A673 (cell line): ENCODE results near the gene MINDY4. TPM values are rescaled to one million over a fixed set of nuclear protein-coding genes. Genes with fewer than 3 reads are reported as not detected.
A peak's percentile ranks its signal among the peaks of the same experiment; 100 is the strongest.

Experiments used
- BruUV-seq: library from RNA; stranded (reverse); fragments of 400-500 nt; replicated peaks from 2 replicates; lab custom pipeline; 2021; lab: Mats Ljungman, UMichigan
- CTCF ChIA-PET: fragments of 300-600 bp; sonication (Branson Sonifier 250); formaldehyde crosslinking; loops from one replicate; lab custom pipeline; 2022; ENCODE audit warnings: antibody characterized with exemption; lab: Charles Lee
- POLR2A ChIA-PET: fragments of 300-600 bp; sonication (Branson Sonifier 250); formaldehyde crosslinking; loops from one replicate; lab custom pipeline; 2022; ENCODE audit warnings: antibody characterized with exemption; ENCODE audit not compliant: low non-redundant PET; lab: Charles Lee
- DNase-seq: peaks from one replicate; pipeline ENCODE4 v3.0.0-alpha.2; 2015; ENCODE audit warnings: low spot score
- H3K27ac ChIP-seq: fragments of 200-600 bp; sonication (generic); 2 replicates; pipeline ENCODE4 v1.5.1; 2016; ENCODE audit warnings: mixed run types, low read depth, mild to moderate bottlenecking, mixed read lengths, antibody characterized with exemption, low read length; ENCODE audit not compliant: poor library complexity, severe bottlenecking
- H3K27me3 ChIP-seq: fragments of 200-600 bp; sonication (generic); replicated peaks from 2 replicates; pipeline ENCODE4 v1.6.1; 2017; ENCODE audit warnings: mixed run types, low read depth, mild to moderate bottlenecking, mixed read lengths, antibody characterized with exemption, low read length; ENCODE audit not compliant: insufficient read depth, poor library complexity
- H3K36me3 ChIP-seq: fragments of 200-600 bp; sonication (generic); 2 replicates; pipeline ENCODE4 v1.6.1; 2016; ENCODE audit warnings: mixed run types, mild to moderate bottlenecking, mixed read lengths, antibody characterized with exemption, low read length; ENCODE audit not compliant: insufficient read depth, poor library complexity, severe bottlenecking
- H3K4me1 ChIP-seq: fragments of 200-600 bp; sonication (generic); 2 replicates; pipeline ENCODE4 v1.6.1; 2017; ENCODE audit warnings: mixed run types, mild to moderate bottlenecking, mixed read lengths, antibody characterized with exemption, low read length; ENCODE audit not compliant: insufficient read depth, poor library complexity, severe bottlenecking
- H3K4me3 ChIP-seq: fragments of 200-600 bp; sonication (generic); 2 replicates; pipeline ENCODE4 v1.5.1; 2016; ENCODE audit warnings: low read depth, mixed run types, mild to moderate bottlenecking, mixed read lengths, low read length; ENCODE audit not compliant: poor library complexity, severe bottlenecking
- H3K9me3 ChIP-seq: fragments of 200-600 bp; sonication (generic); 2 replicates; pipeline ENCODE4 v1.6.1; 2016; ENCODE audit warnings: mixed run types, low read depth, mild to moderate bottlenecking, mixed read lengths, antibody characterized with exemption, low read length; ENCODE audit not compliant: poor library complexity, severe bottlenecking
- CTCF ChIP-seq: fragments of 300-800, 200-600 bp; sonication (generic); conservative IDR thresholded peaks from 2 replicates; pipeline ENCODE4 v1.5.1; 2017; ENCODE audit warnings: low read depth, mild to moderate bottlenecking, antibody characterized with exemption, low read length, moderate library complexity, mixed read lengths
- EZH2 ChIP-seq: fragments of 200-600 bp; sonication (generic); IDR thresholded peaks from 2 replicates; pipeline ENCODE4 v1.6.1; 2017; ENCODE audit warnings: borderline replicate concordance, low read depth, mild to moderate bottlenecking, mixed read lengths, antibody characterized with exemption, low read length; ENCODE audit not compliant: poor library complexity, severe bottlenecking
- intact Hi-C: fragments of 100-400 bp; cut with micrococcal nuclease; formaldehyde crosslinking; loops from one replicate; pipeline ENCODE4 v1.10.0; 2022; ENCODE audit not compliant: unreplicated experiment
- total RNA-seq: library from RNA; stranded (reverse); gene quantifications from 2 replicates; pipeline ENCODE4 v1.2.3, GENCODE V29; 2021

Gene MINDY4
- total RNA-seq, 1 experiment from 2014 or later, result 3.8 TPM

- ChIA-PET CTCF (interaction anchor here (1.0 to 1.4 kb wide), 2 partner anchors 53 to 464 kb away, joined by 3 to 5 read pairs; no protein-coding TSS in a partner anchor), POLR2A (no interaction called here)
- TF ChIP-seq CTCF, result no peak
- no peak for TF ChIP-seq EZH2
- H3K27ac ChIP-seq, result no peak overlapping the region
- no peaks in the 10 kb centered on the region for H3K9me3 ChIP-seq
- intact Hi-C loops, result loop anchor here (2.0 to 10.0 kb wide), 4 partner anchors 115 to 463 kb away; no protein-coding TSS in a partner anchor
- no TSS peak for BruUV-seq
- DNase-seq, result no peak
- H3K4me3 ChIP-seq, result no peak overlapping the region
- H3K27me3 ChIP-seq, result no peaks in the 10 kb centered on the region
- no peaks in the 10 kb centered on the region for H3K4me1 ChIP-seq
- H3K36me3 ChIP-seq, result no peaks in the 10 kb centered on the region
Measured at GRCh38 chr7:30739691-30740090, 31.5 kb upstream of the MINDY4 start.

GRCh38 chr7:30740417-30741181 is 30.6 kb upstream of the MINDY4 start:
- Histone ChIP-seq H3K4me1 (no peaks in the 10 kb centered on the region), H3K27me3 (no peaks in the 10 kb centered on the region), H3K4me3 (no peak overlapping the region), H3K9me3 (no peaks in the 10 kb centered on the region), H3K27ac (no peak overlapping the region), H3K36me3 (no peaks in the 10 kb centered on the region)
- BruUV-seq, result no TSS peak
- intact Hi-C loops, result loop anchor here (2.0 to 10.0 kb wide), 4 partner anchors 116 to 464 kb away; no protein-coding TSS in a partner anchor
- ChIA-PET CTCF (interaction anchor here (1.0 to 1.4 kb wide), 2 partner anchors 54 to 465 kb away, joined by 3 to 5 read pairs; no protein-coding TSS in a partner anchor), POLR2A (no interaction called here)
- TF ChIP-seq EZH2 (no peak), CTCF (peak; percentile 97)
- peak; percentile 73 for DNase-seq

- H3K27me3 ChIP-seq, result no peaks in the 10 kb centered on the region
- H3K9me3 ChIP-seq, result no peaks in the 10 kb centered on the region
- POLR2A ChIA-PET, result no interaction called here
- no peaks in the 10 kb centered on the region for H3K4me1 ChIP-seq
- no peak overlapping the region for H3K27ac ChIP-seq
- no peak overlapping the region for H3K4me3 ChIP-seq
- intact Hi-C loops, result loop anchor here (2.0 to 10.0 kb wide), 4 partner anchors 116 to 464 kb away; no protein-coding TSS in a partner anchor
- CTCF ChIA-PET, result no interaction called here
- no TSS peak for BruUV-seq
- no peaks in the 10 kb centered on the region for H3K36me3 ChIP-seq
- DNase-seq, result no peak
- TF ChIP-seq EZH2 (no peak), CTCF (no peak)
Measured at GRCh38 chr7:30741289-30741688, 29.9 kb upstream of the MINDY4 start.
